NCI-H1694 (cell line): ENCODE measurements around the gene ZNF738.
"Not testable (repeated sequence)": the region's sequence is repeated elsewhere in the genome, so short reads cannot be mapped to it uniquely, and the experiment has no call there.

Source experiments
- DNase-seq: peaks from one replicate; lab custom pipeline; 2025; lab: John Stamatoyannopoulos, UW

The ZNF738 gene

GRCh38 chr19:21358768-21359451 is at the start of gene ZNF738:
Gene ZNF738, plus strand, starts transcription at chr19:21359000. Its CDS starts 141 bp downstream, at chr19:21359141.
- peak; percentile 94 for DNase-seq

- DNase-seq: not testable (repeated sequence)
Measured at GRCh38 chr19:21312807-21313206, 46.0 kb upstream of the ZNF738 start.

GRCh38 chr19:21314676-21315075 is 44.1 kb upstream of the ZNF738 start:
- no peak for DNase-seq

GRCh38 chr19:21317821-21318220 is 41.0 kb upstream of the ZNF738 start:
- no peak for DNase-seq

- DNase-seq: no peak
Measured at GRCh38 chr19:21321134-21321533, 37.7 kb upstream of the ZNF738 start.

- DNase-seq: no peak
Measured at GRCh38 chr19:21321996-21322395, 36.8 kb upstream of the ZNF738 start.

GRCh38 chr19:21322528-21322927 is 36.3 kb upstream of the ZNF738 start:
- DNase-seq: no peak

GRCh38 chr19:21323000-21323399 is 35.8 kb upstream of the ZNF738 start:
- DNase-seq: no peak

GRCh38 chr19:21326169-21326568 is 32.6 kb upstream of the ZNF738 start:
- DNase-seq: no peak

- no peak for DNase-seq
Measured at GRCh38 chr19:21328406-21328805, 30.4 kb upstream of the ZNF738 start.

- DNase-seq: peak; percentile 85
Measured at GRCh38 chr19:21328885-21329605, 29.8 kb upstream of the ZNF738 start, which contains the start of gene ZNF708. Gene ZNF708, minus strand, starts transcription at chr19:21329410. Its CDS starts 198 bp downstream, at chr19:21329212.

- DNase-seq: no peak
Measured at GRCh38 chr19:21335721-21336120, 23.1 kb upstream of the ZNF738 start.

- not testable (repeated sequence) for DNase-seq
Measured at GRCh38 chr19:21344841-21345240, 14.0 kb upstream of the ZNF738 start.

- no peak for DNase-seq
Measured at GRCh38 chr19:21352830-21353229, 6.0 kb upstream of the ZNF738 start.

GRCh38 chr19:21362291-21362690 is 3.5 kb downstream of the ZNF738 start:
- DNase-seq: no peak

GRCh38 chr19:21383980-21384582 is 25.3 kb downstream of the ZNF738 start:
- no peak for DNase-seq

GRCh38 chr19:21396121-21396520 is 37.3 kb downstream of the ZNF738 start:
- DNase-seq: no peak

GRCh38 chr19:21396893-21397572 is 38.2 kb downstream of the ZNF738 start, which contains the start of gene ZNF493:
Gene ZNF493, plus strand, starts transcription at chr19:21397133. Its CDS starts 105 bp downstream, at chr19:21397238.
- DNase-seq: peak; percentile 90

- DNase-seq: no peak
Measured at GRCh38 chr19:21398851-21399250, 40.1 kb downstream of the ZNF738 start.

GRCh38 chr19:21402303-21402985 is 43.6 kb downstream of the ZNF738 start:
- DNase-seq: no peak

GRCh38 chr19:21410166-21410565 is 51.4 kb downstream of the ZNF738 start:
- no peak for DNase-seq

- DNase-seq: no peak
Measured at GRCh38 chr19:21422244-21422643, 63.4 kb downstream of the ZNF738 start.
